Measurements from ENCODE around the gene KRT3.

The KRT3 gene

GRCh38 chr12:52776913-52777395 is 19.0 kb downstream of the KRT3 start, which contains the start of gene KRT76:
TSS of gene KRT76 (minus strand) at chr12:52777345. CDS start at chr12:52777291, 54 bp downstream.
- Histone ChIP-seq H3K36me3 (no peaks in the 10 kb centered on the region), H3K27me3 (peaks cover 13% of the 10 kb centered on the region), H3K9me3 (no peaks in the 10 kb centered on the region), H3K4me3 (ENCODE audit: low read depth, low read length) (no peak within 1 kb of the TSS), H3K4me1 (no peaks in the 10 kb centered on the region)
- no peak for DNase-seq
- TF ChIP-seq CTCF (IDR thresholded peaks at IDR 0.05; ENCODE audit: low read depth, low read length), result no peak

DNA sequence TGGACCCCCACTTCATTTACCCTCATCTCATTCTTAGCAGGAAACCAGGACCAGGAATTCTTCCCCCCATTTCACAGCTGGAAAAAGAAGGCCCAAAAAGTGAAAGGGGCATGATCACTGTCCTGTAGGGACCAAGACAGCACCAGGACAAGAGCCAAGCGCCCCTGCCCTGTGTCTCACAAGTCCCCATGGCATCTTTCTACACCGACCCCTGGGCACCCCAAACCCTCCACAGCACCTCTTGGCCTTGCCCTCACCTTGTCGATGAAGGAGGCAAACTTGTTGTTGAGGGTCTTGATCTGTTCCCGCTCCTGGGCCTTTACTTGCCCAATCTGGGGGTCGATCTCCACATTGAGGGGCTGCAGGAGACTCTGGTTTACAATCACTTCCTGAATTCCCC is 19.5 kb downstream of the KRT3 start:
- Histone ChIP-seq H3K4me3 (ENCODE audit: low read depth, low read length) (no peak overlapping the region), H3K9me3 (no peaks in the 10 kb centered on the region), H3K4me1 (no peaks in the 10 kb centered on the region), H3K36me3 (no peaks in the 10 kb centered on the region), H3K27me3 (peaks cover 13% of the 10 kb centered on the region)
- no peak for TF ChIP-seq CTCF (IDR thresholded peaks at IDR 0.05; ENCODE audit: low read depth, low read length)
- no peak for DNase-seq

GRCh38 chr12:52774629-52775250 is 21.2 kb downstream of the KRT3 start:
- no peak for TF ChIP-seq CTCF (IDR thresholded peaks at IDR 0.05; ENCODE audit: low read depth, low read length)
- H3K4me3 ChIP-seq (ENCODE audit: low read depth, low read length), result no peak overlapping the region
- H3K27me3 ChIP-seq, result peaks cover 9% of the 10 kb centered on the region; the same call in 1 of the 2 replicates
- no peak for DNase-seq
- H3K36me3 ChIP-seq, result no peaks in the 10 kb centered on the region
- H3K4me1 ChIP-seq, result no peaks in the 10 kb centered on the region
- no peaks in the 10 kb centered on the region for H3K9me3 ChIP-seq

- Histone ChIP-seq H3K9me3 (no peaks in the 10 kb centered on the region), H3K27me3 (peaks cover 9% of the 10 kb centered on the region; the same call in 1 of the 2 replicates), H3K36me3 (no peaks in the 10 kb centered on the region), H3K4me1 (no peaks in the 10 kb centered on the region), H3K4me3 (ENCODE audit: low read depth, low read length) (no peak overlapping the region)
- TF ChIP-seq CTCF (IDR thresholded peaks at IDR 0.05; ENCODE audit: low read depth, low read length), result no peak
- DNase-seq, result no peak
Measured at GRCh38 chr12:52772772-52773171, 23.1 kb downstream of the KRT3 start.

GRCh38 chr12:52772188-52772587 is 23.7 kb downstream of the KRT3 start:
- no peak overlapping the region for H3K4me3 ChIP-seq (ENCODE audit: low read depth, low read length)
- no peak for DNase-seq
- TF ChIP-seq CTCF (IDR thresholded peaks at IDR 0.05; ENCODE audit: low read depth, low read length), result no peak
- H3K4me1 ChIP-seq, result no peaks in the 10 kb centered on the region
- peaks cover 9% of the 10 kb centered on the region; the same call in 1 of the 2 replicates for H3K27me3 ChIP-seq
- H3K9me3 ChIP-seq, result no peaks in the 10 kb centered on the region
- no peaks in the 10 kb centered on the region for H3K36me3 ChIP-seq

- no peak for TF ChIP-seq CTCF (IDR thresholded peaks at IDR 0.05; ENCODE audit: low read depth, low read length)
Measured at GRCh38 chr12:52771505-52771904, 24.4 kb downstream of the KRT3 start.

More at GRCh38 chr12:52771505-52771904, 24.4 kb downstream of the KRT3 start:
- DNase-seq, result no peak
- Histone ChIP-seq H3K4me1 (no peaks in the 10 kb centered on the region), H3K27me3 (peaks cover 9% of the 10 kb centered on the region; the same call in 1 of the 2 replicates), H3K36me3 (no peaks in the 10 kb centered on the region), H3K9me3 (no peaks in the 10 kb centered on the region), H3K4me3 (ENCODE audit: low read depth, low read length) (no peak overlapping the region)
